ENCODE measurements around the gene CTAGE8.
"Not testable (repeated sequence)": the region's sequence is repeated elsewhere in the genome, so short reads cannot be mapped to it uniquely, and the experiment has no call there.

DNA sequence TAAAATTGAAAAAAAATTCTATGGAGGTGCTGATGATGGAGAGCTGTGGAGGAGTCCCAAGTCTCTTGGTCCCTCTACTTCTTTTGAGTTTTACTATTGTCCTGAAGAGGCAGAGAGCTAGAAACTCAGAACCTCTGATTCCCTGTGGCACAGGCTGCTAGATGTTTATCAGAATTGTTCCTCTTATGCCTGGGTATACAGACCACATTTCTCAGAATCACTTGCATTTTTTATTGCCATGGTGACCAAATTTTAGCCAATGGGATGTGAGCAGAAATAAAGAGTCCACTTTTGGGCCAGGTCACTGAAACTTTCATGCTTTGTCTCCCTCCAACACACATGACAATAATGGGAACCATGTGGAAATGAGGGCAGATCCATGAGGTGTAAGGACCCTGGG lies 45.4 kb downstream of the CTAGE8 start:
- not testable (repeated sequence) for TF ChIP-seq EP300 (IDR thresholded peaks at IDR 0.05; ENCODE audit: low read depth); POLR2A (IDR thresholded peaks at IDR 0.05)
- TF ChIP-seq, protein P1, sequence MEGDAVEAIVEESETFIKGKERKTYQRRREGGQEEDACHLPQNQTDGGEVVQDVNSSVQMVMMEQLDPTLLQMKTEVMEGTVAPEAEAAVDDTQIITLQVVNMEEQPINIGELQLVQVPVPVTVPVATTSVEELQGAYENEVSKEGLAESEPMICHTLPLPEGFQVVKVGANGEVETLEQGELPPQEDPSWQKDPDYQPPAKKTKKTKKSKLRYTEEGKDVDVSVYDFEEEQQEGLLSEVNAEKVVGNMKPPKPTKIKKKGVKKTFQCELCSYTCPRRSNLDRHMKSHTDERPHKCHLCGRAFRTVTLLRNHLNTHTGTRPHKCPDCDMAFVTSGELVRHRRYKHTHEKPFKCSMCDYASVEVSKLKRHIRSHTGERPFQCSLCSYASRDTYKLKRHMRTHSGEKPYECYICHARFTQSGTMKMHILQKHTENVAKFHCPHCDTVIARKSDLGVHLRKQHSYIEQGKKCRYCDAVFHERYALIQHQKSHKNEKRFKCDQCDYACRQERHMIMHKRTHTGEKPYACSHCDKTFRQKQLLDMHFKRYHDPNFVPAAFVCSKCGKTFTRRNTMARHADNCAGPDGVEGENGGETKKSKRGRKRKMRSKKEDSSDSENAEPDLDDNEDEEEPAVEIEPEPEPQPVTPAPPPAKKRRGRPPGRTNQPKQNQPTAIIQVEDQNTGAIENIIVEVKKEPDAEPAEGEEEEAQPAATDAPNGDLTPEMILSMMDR (IDR thresholded peaks at IDR 0.05), result not testable (repeated sequence)
